OCI-M2 (cell line): ENCODE measurements around the gene SUPT4H1.

Experiments used
- DNase-seq: peaks from one replicate; lab custom pipeline; 2025; ENCODE audit not compliant: unreplicated experiment; lab: John Stamatoyannopoulos, UW

The SUPT4H1 gene

DNA sequence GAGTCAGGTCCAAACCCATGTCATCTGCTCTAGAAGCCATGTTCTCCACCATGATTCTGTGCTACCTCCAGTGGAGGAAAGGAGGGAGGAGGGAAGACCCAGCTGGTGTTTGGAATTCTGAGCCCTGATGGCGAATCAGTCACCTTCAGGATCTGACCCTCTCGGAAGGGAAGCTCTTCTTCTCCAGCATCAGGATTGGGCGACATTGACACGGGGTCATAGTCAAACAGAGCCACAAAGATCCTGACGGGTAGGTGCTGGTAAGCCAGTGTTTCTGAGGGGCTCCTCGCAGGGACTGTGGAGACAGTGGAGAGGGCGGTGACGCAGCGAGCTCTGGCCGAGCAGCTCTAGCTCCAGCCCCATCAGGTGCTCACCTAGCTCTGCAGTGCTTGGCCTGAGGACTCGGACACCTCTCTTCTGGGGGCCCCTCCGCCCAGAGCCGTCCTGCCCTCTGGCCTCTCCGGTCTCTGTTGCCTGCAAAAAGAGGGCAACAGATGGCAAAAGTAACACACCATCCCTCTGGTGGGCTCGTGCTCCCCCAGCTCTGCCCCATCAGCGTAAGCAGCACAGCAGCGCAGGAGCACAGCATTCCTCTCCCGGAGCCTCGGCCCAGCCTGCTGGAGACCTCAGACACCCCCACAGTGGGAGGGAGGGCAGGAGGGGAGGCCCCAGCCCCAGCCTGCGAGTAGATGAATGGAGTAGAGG, 44.4 kb downstream of the SUPT4H1 start:
- DNase-seq, result no peak

DNA sequence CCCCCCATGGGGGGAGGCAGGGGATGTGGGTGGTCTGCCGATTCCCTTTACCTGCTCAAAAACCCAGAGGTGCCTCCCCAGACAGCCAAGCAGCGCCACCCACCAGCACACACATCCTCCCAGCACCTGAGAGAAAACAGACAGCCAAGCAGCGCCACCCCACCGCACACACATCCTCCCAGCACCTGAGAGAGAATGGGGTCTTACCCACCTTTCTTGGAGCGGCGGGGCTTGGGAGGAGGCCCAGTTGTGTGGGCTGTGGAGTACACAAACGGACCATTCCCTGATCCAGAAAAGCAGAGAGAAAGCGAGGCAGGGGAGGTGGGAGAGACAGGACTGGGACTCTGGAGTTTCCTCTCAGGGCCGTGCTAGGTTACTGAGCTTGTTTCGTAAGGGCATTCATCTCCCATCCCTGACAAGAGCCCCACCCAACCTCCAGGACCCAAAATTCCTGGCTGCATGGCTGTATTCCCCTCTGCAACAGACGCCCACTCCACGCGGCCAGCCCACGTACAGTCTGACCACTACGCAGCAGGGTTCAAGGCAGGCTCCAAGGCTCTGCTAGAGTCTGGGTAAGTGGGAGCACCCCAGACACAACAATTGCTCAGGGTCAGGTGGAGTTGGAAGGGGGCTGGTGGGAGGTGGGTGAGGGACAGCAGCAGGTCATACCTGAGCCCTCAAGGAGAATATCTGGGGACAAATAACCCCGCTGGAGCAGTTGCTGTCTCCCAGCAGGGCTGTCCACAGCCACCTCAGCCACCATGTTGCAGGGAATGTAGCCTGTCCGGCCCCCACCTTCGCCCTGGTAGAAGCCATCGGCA, 45.7 kb downstream of the SUPT4H1 start:
- no peak for DNase-seq

DNA sequence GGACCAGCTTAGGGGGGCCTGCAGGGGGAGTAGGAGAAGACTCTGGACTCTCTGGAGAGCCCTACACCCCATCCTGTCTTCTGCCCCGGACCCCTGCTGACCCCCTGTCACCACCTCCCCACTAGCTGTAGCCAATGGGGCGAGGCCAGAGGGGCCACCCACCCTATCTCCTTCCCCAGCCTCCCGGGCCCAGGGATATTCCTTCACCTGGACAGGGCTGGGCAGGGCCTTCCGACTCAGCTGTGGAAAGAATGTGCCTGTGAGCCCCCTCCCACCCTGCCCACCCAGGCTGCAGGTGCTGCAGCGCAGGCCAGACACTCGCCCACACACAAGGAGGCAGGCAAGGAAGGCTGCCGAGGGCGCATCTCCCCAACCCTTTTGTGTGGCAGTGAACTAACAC, 46.4 kb downstream of the SUPT4H1 start:
- no peak for DNase-seq

DNA sequence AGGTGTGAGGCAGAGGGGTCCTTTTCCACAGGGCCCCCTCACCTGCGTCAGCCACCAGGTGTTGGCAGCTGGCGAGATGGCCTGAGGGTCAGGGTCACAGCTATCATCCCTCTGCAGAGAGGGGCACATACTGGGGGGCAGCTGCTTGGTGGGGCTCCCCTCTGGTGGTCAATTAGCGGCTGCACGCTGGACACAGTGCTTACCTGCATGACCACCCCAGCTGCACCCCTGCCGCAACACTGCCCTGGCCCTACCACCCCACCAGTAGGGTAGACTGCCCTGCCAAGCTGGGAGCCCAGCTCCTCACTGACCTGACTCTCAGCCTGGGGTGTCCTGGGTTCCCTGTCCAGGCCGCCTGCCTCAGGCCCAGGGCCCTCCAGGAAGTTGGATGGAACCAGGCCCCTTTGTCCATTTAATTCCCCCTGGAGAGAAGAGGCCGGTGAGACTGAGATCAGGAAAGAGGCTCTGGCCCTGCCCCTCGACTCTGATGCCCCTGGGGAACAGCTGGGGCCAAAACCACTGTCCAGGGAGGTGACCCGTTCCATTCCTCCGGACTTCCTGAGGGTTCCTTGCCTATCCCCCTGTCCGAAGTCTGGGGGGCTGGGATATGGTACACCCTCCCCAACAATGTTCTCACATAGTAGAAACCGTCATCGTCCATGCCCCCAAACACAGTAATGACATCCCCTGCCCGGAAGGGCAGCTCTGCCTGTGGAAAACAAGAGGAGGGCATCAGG, 47.1 kb downstream of the SUPT4H1 start:
- DNase-seq, result no peak

DNA sequence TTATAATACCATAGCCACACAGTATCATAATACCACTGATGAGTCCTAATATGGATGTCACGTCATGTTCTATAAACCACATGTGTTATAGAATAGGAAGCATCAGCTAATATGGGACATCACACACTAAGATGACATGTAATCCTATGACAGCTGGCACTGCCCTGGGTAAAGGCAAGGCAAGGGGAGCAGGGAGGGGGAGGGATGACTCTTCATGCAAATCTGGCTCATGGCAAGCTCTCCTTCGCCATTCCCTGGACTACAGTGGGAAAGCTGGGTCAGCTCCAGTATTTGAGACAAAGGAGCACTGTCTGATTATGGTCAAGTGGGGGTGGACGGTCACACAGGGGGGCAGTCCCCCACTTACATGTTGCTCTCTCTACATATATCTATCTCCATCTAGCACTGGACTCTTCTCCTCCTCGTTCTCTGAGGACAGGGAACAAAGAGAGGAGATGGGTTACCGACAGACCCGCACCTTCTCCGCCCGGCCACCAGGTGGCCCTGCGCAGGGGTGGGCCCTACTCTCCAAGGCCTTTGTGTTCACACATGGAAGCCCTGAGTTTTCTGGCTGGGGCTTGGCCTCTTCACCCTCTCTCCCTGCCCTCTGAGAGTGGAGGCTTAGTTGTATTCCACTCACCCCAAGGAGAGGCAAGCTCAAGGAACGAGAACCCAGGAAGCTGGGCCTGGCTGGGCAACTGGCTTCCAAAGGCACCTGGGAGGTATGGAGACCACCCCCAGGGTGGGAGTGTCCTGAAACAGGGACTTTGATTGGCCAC, 47.8 kb downstream of the SUPT4H1 start:
- no peak for DNase-seq

DNA sequence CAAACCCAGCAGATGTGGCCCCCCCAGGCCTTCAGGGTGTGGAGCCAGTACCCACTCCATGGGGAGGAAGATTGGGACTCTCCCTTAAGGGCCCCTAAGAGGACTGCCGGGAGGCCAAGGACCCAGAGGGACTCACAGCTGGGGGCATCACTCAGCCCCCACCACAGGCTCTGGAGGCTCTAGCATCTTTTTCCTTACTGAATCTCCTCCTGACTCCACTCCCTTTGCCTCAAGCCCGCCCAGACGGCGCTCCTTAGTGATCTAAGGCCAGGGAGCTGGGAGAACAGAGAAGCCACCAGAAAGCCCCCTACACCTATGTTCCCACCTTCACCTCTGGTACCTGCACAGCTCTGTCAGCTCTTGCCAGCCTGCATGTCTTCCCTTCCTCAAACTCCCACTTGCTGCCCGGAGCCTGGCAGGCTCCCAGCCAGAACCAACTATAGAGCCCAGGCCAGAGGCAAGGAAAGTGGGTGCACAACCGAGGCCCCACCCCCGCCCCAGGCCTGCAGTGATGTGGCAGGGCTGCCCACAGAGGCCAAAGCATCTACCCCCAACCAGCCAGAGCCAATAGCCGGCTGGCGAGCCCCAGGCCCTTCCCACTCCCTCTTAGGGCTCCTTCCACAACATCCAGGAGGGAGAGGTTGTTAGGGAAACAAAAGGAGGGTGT, 48.9 kb downstream of the SUPT4H1 start:
- no peak for DNase-seq

DNA sequence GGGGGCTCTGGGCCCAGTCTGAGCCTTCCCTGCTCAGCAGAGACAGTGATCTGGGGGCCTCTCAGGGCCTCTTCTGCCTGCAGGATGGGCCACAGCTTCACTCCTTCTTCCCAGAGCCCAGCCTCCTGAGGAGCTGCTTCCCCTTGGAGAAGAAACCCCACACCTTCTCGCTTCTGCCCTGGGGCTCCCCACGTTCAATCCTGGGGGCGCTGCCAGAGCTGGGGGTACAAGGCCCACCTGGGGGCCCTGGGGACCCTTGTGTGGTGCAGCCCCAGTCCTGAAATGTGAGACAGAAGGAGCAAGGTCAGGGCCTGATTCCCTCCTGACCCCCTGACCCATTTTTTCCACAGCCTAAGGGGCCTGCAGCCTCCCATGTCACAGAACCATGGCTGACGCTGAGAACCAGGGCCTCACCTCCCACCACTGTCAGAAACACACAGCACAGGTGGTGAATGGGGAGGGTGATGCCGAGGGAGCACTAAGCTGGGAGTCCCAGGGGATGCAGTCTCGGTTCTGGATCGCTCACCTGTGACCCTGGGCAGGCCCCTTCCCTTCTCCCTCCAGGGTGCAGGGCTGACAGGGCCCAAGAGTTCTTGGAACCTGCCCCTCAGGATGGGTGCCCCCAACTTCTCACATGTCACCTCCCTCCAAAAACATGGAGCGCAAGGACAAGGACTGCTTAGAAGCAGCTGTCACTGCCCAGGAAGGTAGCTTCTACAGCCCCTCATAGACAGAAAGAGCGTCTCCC, 49.7 kb downstream of the SUPT4H1 start:
- no peak for DNase-seq

DNA sequence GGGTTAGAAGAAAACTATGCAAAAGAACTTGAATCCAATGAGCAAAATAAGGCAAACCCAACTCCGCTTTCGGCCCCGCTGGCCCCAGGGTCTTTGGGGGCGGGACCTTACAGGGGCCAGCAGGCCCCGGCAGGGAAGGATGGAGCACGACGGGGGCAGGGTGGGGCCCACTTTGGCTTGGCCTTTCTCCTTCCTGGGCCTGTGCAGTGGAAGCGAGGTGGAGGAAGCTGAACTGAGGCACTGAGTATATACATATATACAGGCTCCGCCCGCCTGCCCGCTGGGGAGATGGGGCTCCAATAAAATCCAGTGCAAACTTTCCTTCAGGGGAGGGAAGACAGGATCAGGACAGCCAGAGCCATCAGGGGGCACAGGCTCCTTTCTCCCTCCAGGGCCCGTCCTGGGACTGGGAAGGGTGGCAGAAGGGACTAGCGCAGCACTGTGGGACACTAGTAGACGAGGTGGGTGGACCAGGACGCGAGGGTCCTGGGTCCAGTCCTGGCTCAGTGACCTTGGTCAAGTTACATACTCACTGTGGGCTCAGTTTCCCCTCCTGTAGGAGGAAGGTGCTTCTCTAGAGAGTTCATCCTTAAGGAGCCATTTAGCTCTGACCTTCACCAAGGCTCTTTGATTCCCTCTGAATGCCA, 50.4 kb downstream of the SUPT4H1 start:
- no peak for DNase-seq

DNA sequence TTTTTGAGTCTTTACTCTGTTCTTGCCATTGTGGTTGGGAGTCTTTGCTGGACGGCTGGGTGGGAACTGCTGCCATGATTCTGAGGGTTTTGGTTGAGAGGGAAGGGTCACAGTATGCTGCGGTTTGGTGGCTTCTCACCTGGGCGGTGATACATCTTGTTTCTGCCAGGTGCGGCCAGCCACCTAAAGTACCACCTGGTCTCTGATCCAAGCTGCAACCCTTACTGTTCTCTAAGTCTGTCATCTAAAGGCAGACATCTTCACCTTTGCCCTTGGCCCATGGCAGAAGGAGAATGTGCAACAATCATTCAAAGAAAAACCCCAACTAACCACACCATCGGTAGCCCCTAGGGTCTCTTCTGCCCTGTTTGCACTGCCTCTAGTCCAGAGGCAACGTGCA, 51.7 kb downstream of the SUPT4H1 start:
- no peak for DNase-seq
